Effector memory CD4-positive, alpha-beta T cell (primary cell): ENCODE measurements around the gene XRRA1.

ENCODE experiments used
- DNase-seq, 3 donors: peaks; one replicate each; pipeline ENCODE4 v3.0.0-alpha.2; 2020
- H3K27ac ChIP-seq: 2 replicates; pipeline ENCODE4 v1.7.0; 2013; ENCODE audit warnings: mild to moderate bottlenecking, low read length, moderate library complexity; ENCODE audit not compliant: insufficient read depth, poor library complexity, severe bottlenecking
- H3K27me3 ChIP-seq: replicated peaks from 2 replicates; pipeline ENCODE4 v1.7.0; 2013; ENCODE audit warnings: mild to moderate bottlenecking, low read length; ENCODE audit not compliant: insufficient read depth, control insufficient read depth, poor library complexity, severe bottlenecking
- H3K36me3 ChIP-seq: 2 replicates; pipeline ENCODE4 v1.7.0; 2013; ENCODE audit warnings: mild to moderate bottlenecking, low read length, moderate library complexity; ENCODE audit not compliant: control insufficient read depth, insufficient read depth
- H3K4me1 ChIP-seq: 2 replicates; pipeline ENCODE4 v1.7.0; 2013; ENCODE audit warnings: low read length, mild to moderate bottlenecking; ENCODE audit not compliant: control insufficient read depth, insufficient read depth, poor library complexity, severe bottlenecking
- H3K4me3 ChIP-seq: 2 replicates; pipeline ENCODE4 v1.7.0; 2013; ENCODE audit warnings: low read length, low read depth, mild to moderate bottlenecking; ENCODE audit not compliant: insufficient read depth, poor library complexity, severe bottlenecking
- H3K9me3 ChIP-seq: 2 replicates; pipeline ENCODE4 v1.7.0; 2013; ENCODE audit warnings: mild to moderate bottlenecking, low read length, moderate library complexity; ENCODE audit not compliant: control insufficient read depth

XRRA1 gene

GRCh38 chr11:74863410-74863809 lies 85.5 kb downstream of the XRRA1 start:
- no peak for DNase-seq
- Histone ChIP-seq H3K36me3 (peaks cover 42% of the 10 kb centered on the region), H3K4me3 (no peak overlapping the region), H3K4me1 (no peaks in the 10 kb centered on the region), H3K27ac (no peak overlapping the region), H3K27me3 (no peaks in the 10 kb centered on the region), H3K9me3 (peaks cover 26% of the 10 kb centered on the region)

DNA sequence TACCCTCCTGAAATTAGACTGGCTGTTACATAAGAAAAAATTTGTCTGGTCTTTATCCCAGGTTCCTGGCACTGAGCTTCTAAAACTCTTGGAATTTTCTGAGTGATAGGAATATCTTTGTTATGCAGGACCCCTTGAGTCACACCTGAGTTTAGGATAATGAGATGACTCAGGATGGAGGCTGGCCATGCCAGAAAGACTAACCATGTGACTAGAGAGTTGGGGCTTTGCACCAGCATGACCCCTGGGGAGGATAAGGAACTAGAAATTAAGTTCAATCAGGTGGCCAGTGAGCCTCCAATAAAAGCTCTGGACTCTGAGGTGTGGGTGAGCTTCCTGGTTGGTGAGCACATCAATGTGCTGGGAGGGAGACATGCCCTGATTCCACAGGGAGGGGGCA lies 88.1 kb downstream of the XRRA1 start:
- DNase-seq, result no peak
- peaks cover 39% of the 10 kb centered on the region for H3K36me3 ChIP-seq
- no peaks in the 10 kb centered on the region for H3K4me1 ChIP-seq
- no peaks in the 10 kb centered on the region for H3K27me3 ChIP-seq
- no peak overlapping the region for H3K4me3 ChIP-seq
- H3K9me3 ChIP-seq, result peaks cover 8% of the 10 kb centered on the region
- no peak overlapping the region for H3K27ac ChIP-seq

GRCh38 chr11:74853223-74853622 lies 95.7 kb downstream of the XRRA1 start:
- Histone ChIP-seq H3K4me3 (no peak overlapping the region), H3K27me3 (no peaks in the 10 kb centered on the region), H3K9me3 (no peaks in the 10 kb centered on the region), H3K27ac (no peak overlapping the region), H3K4me1 (no peaks in the 10 kb centered on the region), H3K36me3 (peaks cover 21% of the 10 kb centered on the region)
- DNase-seq, result no peak

- H3K27me3 ChIP-seq, result no peaks in the 10 kb centered on the region
- H3K27ac ChIP-seq, result no peak overlapping the region
- H3K4me3 ChIP-seq, result no peak overlapping the region
- no peak for DNase-seq
- peaks cover 6% of the 10 kb centered on the region for H3K4me1 ChIP-seq
- peaks cover 30% of the 10 kb centered on the region for H3K36me3 ChIP-seq
- H3K9me3 ChIP-seq, result no peaks in the 10 kb centered on the region
Measured at GRCh38 chr11:74849525-74850391, 99.1 kb downstream of the XRRA1 start.

DNA sequence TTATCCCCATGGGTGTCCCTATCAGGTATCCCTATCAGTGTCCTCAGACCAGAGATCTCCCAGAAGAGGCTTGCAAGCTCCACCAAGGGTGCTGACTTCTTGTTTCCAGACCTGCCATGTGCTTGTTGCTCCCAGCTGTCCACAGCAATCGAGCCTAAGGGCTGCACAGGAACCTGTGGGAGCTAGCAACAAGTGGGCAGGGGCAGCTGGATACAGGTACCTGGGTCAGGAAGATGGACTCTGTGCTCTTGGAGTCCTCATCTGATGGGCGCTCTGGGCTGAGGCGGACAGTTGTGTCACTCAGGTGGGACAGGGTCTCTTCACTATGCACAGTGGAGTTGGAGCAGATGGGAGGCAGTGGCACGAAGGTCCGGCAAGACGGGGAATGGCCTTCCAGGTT lies 101.0 kb downstream of the XRRA1 start:
- no peak overlapping the region for H3K4me3 ChIP-seq
- peaks cover 47% of the 10 kb centered on the region for H3K36me3 ChIP-seq
- H3K4me1 ChIP-seq, result peaks cover 6% of the 10 kb centered on the region

DNA sequence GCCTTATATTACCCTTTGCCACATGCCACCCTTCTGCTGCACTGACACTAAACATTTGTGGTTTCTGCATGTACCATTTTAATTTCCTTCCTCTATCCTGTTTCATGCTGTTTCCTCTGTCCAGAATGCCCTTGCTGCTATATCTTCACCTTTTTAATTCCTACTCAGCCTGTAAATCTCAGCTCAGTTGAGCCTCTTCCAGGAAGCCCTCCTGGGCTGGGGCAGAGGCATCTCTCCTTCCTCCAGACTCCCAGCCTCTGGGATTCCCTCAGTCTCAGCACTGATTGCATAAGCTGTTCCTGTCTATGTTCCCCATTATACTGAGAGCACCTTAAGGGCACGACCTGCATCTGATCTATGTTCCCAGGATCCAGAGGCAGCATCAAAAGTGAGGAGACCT lies 101.5 kb downstream of the XRRA1 start:
- peaks cover 6% of the 10 kb centered on the region for H3K4me1 ChIP-seq
- H3K27me3 ChIP-seq, result no peaks in the 10 kb centered on the region
- H3K9me3 ChIP-seq, result no peaks in the 10 kb centered on the region
- no peak overlapping the region for H3K27ac ChIP-seq
- H3K36me3 ChIP-seq, result peaks cover 49% of the 10 kb centered on the region
- DNase-seq, result no peak
- no peak overlapping the region for H3K4me3 ChIP-seq

More for the DNA sequence above, 101.0 kb downstream of the XRRA1 start:
- no peaks in the 10 kb centered on the region for H3K9me3 ChIP-seq
- H3K27ac ChIP-seq, result no peak overlapping the region
- H3K27me3 ChIP-seq, result no peaks in the 10 kb centered on the region
- DNase-seq, result no peak

GRCh38 chr11:74846770-74847169 lies 102.1 kb downstream of the XRRA1 start:
- Histone ChIP-seq H3K4me1 (peaks cover 6% of the 10 kb centered on the region), H3K36me3 (peaks cover 50% of the 10 kb centered on the region), H3K4me3 (no peak overlapping the region), H3K27ac (no peak overlapping the region), H3K9me3 (no peaks in the 10 kb centered on the region), H3K27me3 (no peaks in the 10 kb centered on the region)
- DNase-seq, result no peak

DNA sequence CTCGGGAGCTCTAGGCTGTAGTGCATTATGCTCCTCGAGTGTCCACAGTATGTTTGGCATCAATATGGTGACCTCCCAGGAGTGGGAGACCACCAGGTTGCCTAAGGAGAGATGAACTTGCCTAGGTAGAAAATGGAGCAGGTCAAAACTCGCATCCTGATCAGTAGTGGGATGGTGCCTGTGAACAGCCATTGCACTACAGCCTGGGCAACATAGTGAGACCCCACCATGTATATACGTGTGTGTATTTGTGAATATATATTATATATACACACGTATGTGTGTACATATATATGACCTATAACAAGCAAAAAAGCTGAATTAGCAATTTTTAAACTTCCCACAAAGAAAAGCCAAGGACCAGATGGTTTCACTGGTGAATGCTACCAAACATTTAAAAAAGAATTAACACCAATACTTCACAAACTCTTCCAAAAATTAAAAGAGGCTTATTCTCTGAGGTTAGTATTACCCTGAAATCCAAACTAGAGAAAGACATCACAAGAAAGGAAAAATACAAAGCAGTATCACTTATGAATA lies 102.8 kb downstream of the XRRA1 start:
- H3K27ac ChIP-seq, result no peak overlapping the region
- H3K4me3 ChIP-seq, result no peak overlapping the region
- no peaks in the 10 kb centered on the region for H3K27me3 ChIP-seq
- peaks cover 45% of the 10 kb centered on the region for H3K36me3 ChIP-seq
- no peaks in the 10 kb centered on the region for H3K9me3 ChIP-seq
- peaks cover 6% of the 10 kb centered on the region for H3K4me1 ChIP-seq
- DNase-seq, result no peak

DNA sequence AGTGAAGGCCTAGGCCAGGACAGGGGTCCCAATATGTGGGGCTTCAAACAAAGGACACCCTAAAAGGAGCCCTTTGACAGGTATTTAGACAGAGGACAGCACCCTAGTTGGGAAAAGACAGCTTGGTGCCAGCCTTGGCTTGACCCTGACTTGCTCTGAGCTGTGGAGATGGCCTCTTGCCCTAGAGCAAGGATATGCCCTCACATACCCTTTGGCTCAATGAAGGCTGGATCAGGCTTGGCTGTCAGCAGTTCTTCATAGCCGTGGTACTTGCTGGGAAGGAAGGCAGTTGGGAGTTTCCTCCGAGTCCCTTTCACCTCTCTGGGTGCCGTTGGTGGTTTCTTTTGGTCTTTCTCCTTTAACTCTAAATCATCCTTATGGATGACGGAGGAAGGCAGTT lies 104.0 kb downstream of the XRRA1 start:
- no peaks in the 10 kb centered on the region for H3K27me3 ChIP-seq
- H3K4me3 ChIP-seq, result no peak overlapping the region
- no peak for DNase-seq
- peaks cover 6% of the 10 kb centered on the region for H3K4me1 ChIP-seq
- no peaks in the 10 kb centered on the region for H3K9me3 ChIP-seq
- H3K27ac ChIP-seq, result no peak overlapping the region
- peaks cover 36% of the 10 kb centered on the region for H3K36me3 ChIP-seq

- peaks cover 36% of the 10 kb centered on the region for H3K36me3 ChIP-seq
- H3K4me3 ChIP-seq, result no peak overlapping the region
- no peaks in the 10 kb centered on the region for H3K27me3 ChIP-seq
- peaks cover 6% of the 10 kb centered on the region for H3K4me1 ChIP-seq
- DNase-seq, result no peak
- H3K9me3 ChIP-seq, result no peaks in the 10 kb centered on the region
- H3K27ac ChIP-seq, result no peak overlapping the region
Measured at GRCh38 chr11:74844072-74844471, 104.8 kb downstream of the XRRA1 start.
